Measurements from ENCODE around the gene RFX1. TPM values are rescaled to one million over a fixed set of nuclear protein-coding genes. Genes with fewer than 3 reads are reported as not detected.
A peak's percentile ranks its signal among the peaks of the same experiment; 100 is the strongest.
"Not testable (repeated sequence)": the region's sequence is repeated elsewhere in the genome, so short reads cannot be mapped to it uniquely, and the experiment has no call there.

Gene RFX1
- total RNA-seq, 6 experiments from 2014 or later, result 2.5 to 9.3 (median 5.7) TPM

GRCh38 chr19:14030997-14031718 lies 25.0 kb upstream of the RFX1 start:
- intact Hi-C loops (cut with DNase I), result no loop called here
- H3K36me3 ChIP-seq, result no peaks in the 10 kb centered on the region
- ATAC-seq (no peak), DNase-seq (no peak)
- H3K4me1 ChIP-seq, result peaks cover 0 to 5% (median 0%) of the 10 kb centered on the region in 4 donors
- H3K4me3 ChIP-seq, result peak overlapping the region; percentile 42 to 66 (median 64)
- H3K27me3 ChIP-seq, result no peaks in the 10 kb centered on the region
- TF ChIP-seq CTCF (IDR thresholded peaks at IDR 0.05) (no peak), POLR2A (IDR thresholded peaks at IDR 0.05) (no peak)
- H3K27ac ChIP-seq, result peak overlapping the region in 2 of 3 donors; percentile 51 to 67
- no peaks in the 10 kb centered on the region for H3K9me3 ChIP-seq
- WGBS (ENCODE audit: insufficient coverage, low coverage, low lambda C conversion rate, missing lambda C conversion rate), result 31% methylated on average over 5 of the region's 20 CpGs

- no peak for ATAC-seq
- 77% methylated on average over 4 of the region's 4 CpGs for WGBS (ENCODE audit: insufficient coverage, low coverage, low lambda C conversion rate, missing lambda C conversion rate)
- H3K27me3 ChIP-seq, result no peaks in the 10 kb centered on the region
- H3K4me1 ChIP-seq, result peaks cover 0 to 5% (median 0%) of the 10 kb centered on the region in 4 donors
- TF ChIP-seq POLR2A (IDR thresholded peaks at IDR 0.05), result no peak
- no peak for TF ChIP-seq CTCF (IDR thresholded peaks at IDR 0.05)
- no peaks in the 10 kb centered on the region for H3K36me3 ChIP-seq
- intact Hi-C loops (cut with DNase I), result no loop called here
- no peaks in the 10 kb centered on the region for H3K9me3 ChIP-seq
- no peak overlapping the region for H3K4me3 ChIP-seq
- DNase-seq, result no peak
- H3K27ac ChIP-seq, result no peak overlapping the region
Observed at GRCh38 chr19:14028901-14029300, 22.8 kb upstream of the RFX1 start.

GRCh38 chr19:14027856-14028450 lies 21.8 kb upstream of the RFX1 start, which contains the start of gene RLN3:
Gene RLN3, plus strand, starts transcription at chr19:14028148. Its CDS starts 57 bp downstream, at chr19:14028205.
- intact Hi-C loops (cut with DNase I), result no loop called here
- TF ChIP-seq CTCF (IDR thresholded peaks at IDR 0.05) (no peak), POLR2A (IDR thresholded peaks at IDR 0.05) (no peak)
- H3K4me3 ChIP-seq, result no peak within 1 kb of the TSS
- ATAC-seq, result no peak
- DNase-seq, result no peak
- H3K9me3 ChIP-seq, result no peaks in the 10 kb centered on the region
- H3K27ac ChIP-seq, result no peak within 1 kb of the TSS
- peaks cover 0 to 10% (median 0%) of the 10 kb centered on the region in 4 donors for H3K4me1 ChIP-seq
- no peaks in the 10 kb centered on the region for H3K36me3 ChIP-seq
- H3K27me3 ChIP-seq, result no peaks in the 10 kb centered on the region
- WGBS (ENCODE audit: insufficient coverage, low coverage, low lambda C conversion rate, missing lambda C conversion rate), result 37% methylated on average over 12 of the region's 24 CpGs

GRCh38 chr19:14026652-14027192 lies 20.6 kb upstream of the RFX1 start:
- not testable (repeated sequence) for H3K9me3 ChIP-seq

More at GRCh38 chr19:14026652-14027192, 20.6 kb upstream of the RFX1 start:
- H3K36me3 ChIP-seq; ATAC-seq; intact Hi-C loops (cut with DNase I); H3K4me1 ChIP-seq; H3K27ac ChIP-seq; H3K27me3 ChIP-seq; H3K4me3 ChIP-seq; DNase-seq: not testable (repeated sequence)
- 84% methylated on average over 4 of the region's 5 CpGs for WGBS (ENCODE audit: insufficient coverage, low coverage, low lambda C conversion rate, missing lambda C conversion rate)
